GM21529 (cell line): ENCODE data around the gene CARD8.
"Not testable (repeated sequence)": the region's sequence is repeated elsewhere in the genome, so short reads cannot be mapped to it uniquely, and the experiment has no call there.

ENCODE experiments used
- ATAC-seq: cut with Tn5 transposase; IDR thresholded peaks from one replicate; pipeline ENCODE4 v1.9.1; 2021; ENCODE audit not compliant: unreplicated experiment

CARD8 gene

GRCh38 chr19:48269617-48270026 lies 13.9 kb upstream of the CARD8 start:
- not testable (repeated sequence) for ATAC-seq

GRCh38 chr19:48265326-48265725 lies 9.6 kb upstream of the CARD8 start:
- not testable (repeated sequence) for ATAC-seq

GRCh38 chr19:48260359-48260714 lies 4.6 kb upstream of the CARD8 start:
- not testable (repeated sequence) for ATAC-seq

- not testable (repeated sequence) for ATAC-seq
Measured at GRCh38 chr19:48258992-48259391, 3.3 kb upstream of the CARD8 start.

GRCh38 chr19:48258350-48258749 lies 2.6 kb upstream of the CARD8 start:
- no peak for ATAC-seq

- ATAC-seq = no peak
Measured at GRCh38 chr19:48254529-48254970, 1.2 kb downstream of the CARD8 start.

GRCh38 chr19:48253999-48254398 lies 1.7 kb downstream of the CARD8 start:
- ATAC-seq = no peak

GRCh38 chr19:48252609-48253008 lies 3.1 kb downstream of the CARD8 start:
- ATAC-seq = no peak

GRCh38 chr19:48250290-48251025 lies 5.3 kb downstream of the CARD8 start:
- ATAC-seq = no peak

- peak; percentile 74 for ATAC-seq
Measured at GRCh38 chr19:48249502-48250014, 6.2 kb downstream of the CARD8 start.

- ATAC-seq = no peak
Measured at GRCh38 chr19:48248081-48248833, 7.5 kb downstream of the CARD8 start.

GRCh38 chr19:48247212-48247611 lies 8.5 kb downstream of the CARD8 start:
- ATAC-seq = no peak

- ATAC-seq = no peak
Measured at GRCh38 chr19:48246101-48246500, 9.6 kb downstream of the CARD8 start.

- no peak for ATAC-seq
Measured at GRCh38 chr19:48244281-48244680, 11.4 kb downstream of the CARD8 start.

- not testable (repeated sequence) for ATAC-seq
Measured at GRCh38 chr19:48241771-48242170, 13.9 kb downstream of the CARD8 start.

- ATAC-seq = no peak
Measured at GRCh38 chr19:48239582-48240141, 16.1 kb downstream of the CARD8 start.

GRCh38 chr19:48239120-48239519 lies 16.6 kb downstream of the CARD8 start:
- ATAC-seq = no peak

GRCh38 chr19:48237057-48237456 lies 18.7 kb downstream of the CARD8 start:
- ATAC-seq = no peak

- no peak for ATAC-seq
Measured at GRCh38 chr19:48230555-48231129, 25.1 kb downstream of the CARD8 start.

- no peak for ATAC-seq
Measured at GRCh38 chr19:48221628-48222027, 34.1 kb downstream of the CARD8 start.

- ATAC-seq = not testable (repeated sequence)
Measured at GRCh38 chr19:48220784-48221183, 34.9 kb downstream of the CARD8 start.
